GM19455 (cell line): ENCODE measurements around the gene CD300LF.

Source experiments
- ATAC-seq: cut with Tn5 transposase; IDR thresholded peaks from one replicate; pipeline ENCODE4 v1.9.1; 2021; ENCODE audit not compliant: unreplicated experiment

CD300LF gene

GRCh38 chr17:74730491-74731346 lies 18.0 kb upstream of the CD300LF start:
- no peak for ATAC-seq

- no peak for ATAC-seq
These were observed 17.1 kb upstream of the CD300LF start for GRCh38 chr17:74729866-74730265.

DNA sequence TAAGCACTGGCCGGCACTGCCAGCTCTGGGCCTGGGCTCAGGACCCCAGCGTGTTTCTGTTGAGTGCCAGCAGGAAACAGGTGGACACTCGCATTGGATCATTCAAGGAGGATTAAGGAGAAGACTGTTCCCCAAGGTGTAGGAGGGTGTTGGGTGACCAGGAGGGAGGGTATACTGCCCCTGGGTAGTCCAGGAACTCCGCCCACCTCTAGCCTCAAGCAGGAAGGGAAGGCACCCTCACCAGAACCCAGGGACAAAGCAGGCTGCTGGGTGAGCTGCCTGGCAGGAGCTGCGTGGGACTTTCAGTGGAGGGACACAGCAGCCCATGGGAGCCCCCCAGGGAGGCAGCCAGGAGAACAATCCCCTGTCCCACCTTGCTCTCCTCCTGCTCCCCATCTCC lies 16.6 kb upstream of the CD300LF start:
- no peak for ATAC-seq

DNA sequence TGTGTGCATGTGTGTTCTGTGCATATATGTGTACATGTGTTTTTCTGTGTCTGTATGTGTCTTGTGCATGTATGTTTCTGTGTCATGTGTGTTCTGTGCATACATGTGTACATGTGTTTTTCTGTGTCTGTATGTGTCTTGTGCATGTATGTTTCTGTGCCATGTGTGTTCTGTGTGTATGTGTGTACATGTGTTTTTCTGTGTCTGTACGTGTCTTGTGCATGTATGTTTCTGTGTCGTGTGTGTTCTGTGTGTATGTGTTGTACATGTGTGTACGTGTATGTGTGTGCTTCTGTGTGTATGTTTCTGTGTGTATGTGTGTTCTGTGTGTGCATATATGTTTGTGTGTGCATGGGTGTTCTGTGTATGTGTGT lies 16.0 kb upstream of the CD300LF start:
- no peak for ATAC-seq

- ATAC-seq: no peak
These were observed 15.4 kb upstream of the CD300LF start for GRCh38 chr17:74728033-74728701.

DNA sequence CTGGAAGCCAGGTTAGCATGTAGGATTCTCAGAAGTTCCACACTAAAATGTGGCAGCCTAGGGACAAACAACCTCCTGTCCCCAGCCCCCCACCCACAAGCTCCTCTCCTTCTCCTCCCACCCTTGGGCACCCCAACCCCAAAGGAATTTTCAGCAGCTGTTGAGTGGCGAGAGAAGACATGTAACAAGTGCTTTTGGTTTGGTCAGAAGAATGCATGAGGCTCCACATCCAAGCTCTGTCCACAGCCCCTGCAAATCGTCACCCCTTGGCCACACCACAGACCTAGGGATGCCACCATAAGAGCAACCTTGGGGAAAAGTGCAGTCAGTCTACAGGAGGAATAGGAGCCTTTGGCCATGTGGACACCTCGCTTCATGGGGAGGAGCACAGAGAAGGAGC lies 12.4 kb upstream of the CD300LF start:
- no peak for ATAC-seq

DNA sequence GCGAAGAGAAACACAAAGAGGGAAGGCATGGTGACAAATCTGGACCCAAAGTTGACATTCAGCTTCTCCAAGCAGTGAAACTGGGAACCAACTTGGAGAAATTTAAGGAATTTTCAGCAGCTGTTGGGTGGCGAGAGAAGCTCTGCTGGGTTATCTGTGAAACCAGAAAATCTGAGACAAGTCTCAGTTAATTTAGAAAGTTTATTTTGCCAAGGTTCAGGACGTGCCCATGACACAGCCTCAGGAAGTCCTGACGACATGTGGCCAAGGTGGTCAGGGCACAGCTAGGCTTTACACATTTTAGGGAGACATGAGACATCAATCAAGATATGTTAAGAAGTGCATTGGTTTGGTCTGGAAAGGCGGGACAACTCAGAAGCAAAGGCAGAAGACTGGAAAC lies 11.2 kb upstream of the CD300LF start:
- no peak for ATAC-seq

DNA sequence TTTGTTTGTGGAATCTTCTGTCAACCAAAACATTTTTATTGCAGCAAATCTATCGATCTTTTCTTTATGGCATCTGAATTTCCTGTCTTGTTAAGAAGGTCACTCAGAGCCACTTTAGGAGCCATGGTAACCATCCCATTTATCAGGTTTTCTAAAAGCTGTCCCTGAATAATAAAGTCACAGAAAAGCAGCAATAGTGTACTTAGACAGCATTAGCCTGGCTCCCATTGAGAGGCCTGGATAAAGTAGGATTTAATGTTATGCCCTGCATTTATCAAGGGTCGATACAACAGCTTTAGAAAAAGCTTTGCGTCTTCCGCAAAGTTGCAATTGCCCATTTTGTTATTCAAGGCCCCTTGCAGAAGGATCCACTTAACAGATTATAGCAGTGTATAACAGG lies 10.1 kb upstream of the CD300LF start:
- ATAC-seq: no peak

DNA sequence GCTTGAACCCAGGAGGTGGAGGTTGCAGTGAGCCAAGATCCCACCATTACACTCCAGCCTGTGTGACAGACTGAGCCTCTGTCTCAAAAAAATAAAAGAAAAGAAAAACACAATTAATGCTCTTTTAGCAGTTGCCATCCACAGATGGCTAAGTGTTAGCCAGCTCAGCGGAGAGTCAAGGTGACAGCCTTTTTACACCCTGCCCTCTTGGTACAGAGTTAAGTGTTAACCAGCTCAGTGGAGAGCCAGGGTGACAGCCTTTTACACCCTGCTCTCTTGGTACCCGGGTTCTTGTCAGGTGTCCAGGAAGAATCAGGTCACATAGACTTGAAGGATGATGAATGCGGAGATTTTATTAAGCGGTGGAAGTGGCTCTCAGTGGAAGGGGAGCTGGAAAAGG lies 7.8 kb upstream of the CD300LF start:
- no peak for ATAC-seq

DNA sequence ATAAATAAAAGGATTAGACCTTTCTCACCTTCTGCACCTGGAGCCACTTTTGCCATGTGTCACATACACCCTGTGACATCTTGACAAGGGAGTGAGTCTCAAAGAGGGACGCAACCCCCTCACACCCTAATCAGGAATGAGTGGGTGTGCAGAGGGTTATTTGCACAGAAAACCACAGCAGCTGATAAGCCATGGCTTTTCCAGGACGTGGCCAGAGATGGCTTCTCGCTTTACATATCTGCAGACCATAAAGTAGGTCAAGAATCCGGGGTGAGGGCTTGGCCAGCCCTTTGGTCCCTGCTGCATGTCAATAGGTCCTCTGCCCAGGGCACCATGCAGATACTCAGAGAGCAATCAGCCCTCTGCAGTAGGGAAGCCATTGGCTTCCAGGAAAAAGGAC lies 2.4 kb upstream of the CD300LF start:
- ATAC-seq: no peak

GRCh38 chr17:74713171-74713755 lies 540 bp upstream of the CD300LF start:
- no peak for ATAC-seq

GRCh38 chr17:74712301-74712700 lies 422 bp downstream of the CD300LF start:
- ATAC-seq: no peak

GRCh38 chr17:74711058-74711824 lies 1.5 kb downstream of the CD300LF start:
- no peak for ATAC-seq

DNA sequence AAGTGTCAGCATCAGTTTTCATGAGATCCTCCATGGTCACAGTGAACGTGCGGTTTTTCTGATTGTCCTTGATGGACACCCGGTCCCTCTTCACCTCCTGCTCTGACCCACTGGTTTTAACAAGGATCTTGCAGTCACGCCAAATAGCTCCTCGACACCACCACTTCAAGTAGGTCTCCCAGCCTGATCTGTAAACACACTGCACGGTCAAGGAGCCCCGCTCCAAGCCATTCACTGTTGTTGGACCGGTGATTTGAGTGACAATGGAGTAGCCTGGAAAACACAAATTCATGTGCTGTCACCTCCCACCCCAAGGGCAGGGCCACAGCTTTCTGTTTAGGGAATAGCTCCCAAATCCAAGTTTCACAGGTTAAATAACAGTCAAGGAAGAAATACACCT lies 8.2 kb downstream of the CD300LF start:
- no peak for ATAC-seq

- no peak for ATAC-seq
These were observed 9.4 kb downstream of the CD300LF start for GRCh38 chr17:74703311-74703710.

DNA sequence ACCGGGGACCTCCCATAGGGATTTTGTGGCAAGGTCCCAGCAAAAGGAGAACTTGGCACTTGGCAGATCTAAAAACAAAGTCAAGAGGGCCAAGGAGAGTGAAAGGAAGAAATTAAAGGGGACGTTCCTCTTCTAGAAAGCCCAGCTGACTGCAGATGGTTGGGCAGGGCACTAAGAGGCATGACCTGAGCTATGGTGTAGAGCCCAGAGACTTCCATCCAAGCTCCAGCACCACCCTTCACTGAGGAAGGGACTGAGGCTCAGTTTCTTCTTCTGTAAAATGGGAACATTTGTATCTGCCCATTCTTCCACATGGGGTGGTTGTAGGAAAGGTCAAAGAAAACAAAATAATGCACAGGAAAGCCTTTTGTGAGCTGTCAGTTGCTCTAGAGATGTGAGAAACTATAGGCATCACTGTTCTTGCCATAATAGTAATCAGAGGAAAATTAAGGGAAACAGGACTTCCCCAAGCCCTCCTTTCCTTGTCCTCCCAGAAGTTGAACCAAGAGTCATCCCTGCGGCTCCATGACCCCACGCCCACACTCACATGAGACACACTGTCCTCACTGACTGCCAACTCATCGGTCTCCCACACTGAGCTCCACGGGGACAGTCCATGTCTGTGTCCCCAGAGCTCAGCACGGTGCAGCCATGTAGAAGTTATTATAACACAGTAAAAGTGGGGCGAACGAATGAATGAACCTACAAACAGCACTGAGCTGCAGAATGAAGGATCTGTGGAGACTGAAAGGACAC lies 10.4 kb downstream of the CD300LF start:
- ATAC-seq: no peak

- no peak for ATAC-seq
These were observed 13.5 kb downstream of the CD300LF start for GRCh38 chr17:74699236-74699635.

DNA sequence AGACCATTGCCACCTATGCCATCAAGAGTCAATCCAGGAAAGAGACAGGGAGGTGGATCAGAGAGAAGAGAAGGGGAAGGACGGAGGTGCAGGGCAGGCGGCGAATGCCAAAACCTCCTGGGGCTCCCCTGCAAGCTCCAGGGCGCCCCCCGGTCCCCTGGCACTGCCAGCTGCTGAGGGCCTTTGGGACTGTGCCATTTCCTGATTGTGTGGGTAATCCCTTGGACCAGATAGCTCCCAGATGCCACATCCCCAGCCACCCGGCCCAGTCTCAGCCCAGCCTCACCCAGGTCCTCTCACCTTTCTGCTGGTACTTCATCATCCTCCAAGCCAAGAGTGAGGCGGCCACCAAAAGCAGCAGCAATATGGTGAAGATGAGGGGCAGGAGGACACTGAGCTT lies 14.7 kb downstream of the CD300LF start:
- no peak for ATAC-seq

GRCh38 chr17:74697515-74697914 lies 15.2 kb downstream of the CD300LF start:
- no peak for ATAC-seq

DNA sequence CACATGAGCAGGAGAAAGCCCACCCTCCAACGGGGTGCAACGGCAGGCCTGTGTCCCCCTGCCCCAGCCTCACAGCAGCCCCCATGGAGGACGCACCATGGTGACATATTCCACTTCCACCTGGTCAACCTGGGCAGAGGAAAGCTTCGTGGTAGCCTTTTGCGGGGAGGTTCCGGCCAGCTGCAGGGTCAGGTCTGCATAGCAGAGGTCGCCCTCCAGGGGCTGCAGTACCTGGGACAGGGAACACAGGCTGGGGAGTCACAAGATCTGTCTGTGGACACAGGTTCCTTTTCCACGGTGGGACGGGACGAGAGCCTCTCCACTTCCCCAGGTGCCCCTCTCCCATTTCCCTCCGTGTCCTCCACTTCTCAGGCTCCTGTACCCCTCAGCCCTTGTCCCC lies 17.1 kb downstream of the CD300LF start:
- no peak for ATAC-seq

DNA sequence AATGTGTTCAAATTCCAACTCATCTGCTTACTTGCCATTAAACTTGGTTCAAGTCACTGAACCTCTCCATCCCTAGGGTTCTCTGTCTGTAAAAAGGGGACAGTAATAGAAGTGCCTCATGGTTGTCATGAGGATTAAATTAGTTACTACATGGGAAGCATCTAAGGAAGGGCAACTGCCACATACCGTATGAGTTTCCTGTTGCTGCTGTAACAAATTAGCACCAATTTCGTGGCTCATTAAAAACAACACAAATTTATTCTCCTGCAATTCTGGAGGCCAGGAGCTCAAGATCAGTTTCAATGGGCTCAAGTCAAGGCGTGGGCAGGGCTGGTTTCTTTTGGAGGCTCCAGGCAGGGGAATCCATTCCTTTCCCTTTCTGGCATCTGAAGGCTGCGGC lies 18.6 kb downstream of the CD300LF start:
- ATAC-seq: no peak
